ENCODE results near the gene FSHR. TPM values are rescaled to one million over a fixed set of nuclear protein-coding genes. Genes with fewer than 3 reads are reported as not detected.

The FSHR gene
- polyA plus RNA-seq, 1 donor (not counting 4 experiments of a cell fraction or from before 2014, with no cell fraction given), result not detected

DNA sequence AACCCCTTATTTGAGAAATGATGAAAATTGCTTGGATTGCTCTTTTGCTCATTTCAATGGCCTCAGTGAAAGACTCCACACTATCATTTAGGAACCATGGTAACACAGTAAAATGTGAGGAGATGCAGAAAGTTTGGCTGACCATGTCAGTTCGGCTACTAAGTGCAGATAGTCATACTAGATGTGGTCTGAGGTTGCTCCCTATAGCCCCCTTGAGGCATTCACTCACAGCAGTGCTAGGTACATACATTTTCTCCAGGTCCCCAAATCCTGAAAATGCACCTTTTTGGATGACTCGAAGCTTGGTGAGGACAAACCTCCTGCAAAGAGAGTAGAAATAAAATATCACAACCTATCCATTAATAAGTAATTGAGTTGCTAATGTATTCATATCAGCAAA lies 86.3 kb downstream of the FSHR start:
- H3K79me2 ChIP-seq (ENCODE audit: control insufficient read depth, insufficient read depth, low read length), result no peaks in the 10 kb centered on the region
- no peaks in the 10 kb centered on the region for H3K9me3 ChIP-seq (ENCODE audit: control insufficient read depth, low read depth, low read length)
- DNase-seq (ENCODE audit: low read depth, low spot score), result no peak
- TF ChIP-seq, protein P1, sequence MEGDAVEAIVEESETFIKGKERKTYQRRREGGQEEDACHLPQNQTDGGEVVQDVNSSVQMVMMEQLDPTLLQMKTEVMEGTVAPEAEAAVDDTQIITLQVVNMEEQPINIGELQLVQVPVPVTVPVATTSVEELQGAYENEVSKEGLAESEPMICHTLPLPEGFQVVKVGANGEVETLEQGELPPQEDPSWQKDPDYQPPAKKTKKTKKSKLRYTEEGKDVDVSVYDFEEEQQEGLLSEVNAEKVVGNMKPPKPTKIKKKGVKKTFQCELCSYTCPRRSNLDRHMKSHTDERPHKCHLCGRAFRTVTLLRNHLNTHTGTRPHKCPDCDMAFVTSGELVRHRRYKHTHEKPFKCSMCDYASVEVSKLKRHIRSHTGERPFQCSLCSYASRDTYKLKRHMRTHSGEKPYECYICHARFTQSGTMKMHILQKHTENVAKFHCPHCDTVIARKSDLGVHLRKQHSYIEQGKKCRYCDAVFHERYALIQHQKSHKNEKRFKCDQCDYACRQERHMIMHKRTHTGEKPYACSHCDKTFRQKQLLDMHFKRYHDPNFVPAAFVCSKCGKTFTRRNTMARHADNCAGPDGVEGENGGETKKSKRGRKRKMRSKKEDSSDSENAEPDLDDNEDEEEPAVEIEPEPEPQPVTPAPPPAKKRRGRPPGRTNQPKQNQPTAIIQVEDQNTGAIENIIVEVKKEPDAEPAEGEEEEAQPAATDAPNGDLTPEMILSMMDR (optimal IDR thresholded peaks at IDR 0.05 in 1 of 3, IDR thresholded peaks at IDR 0.05 in 1 of 3, conservative IDR thresholded peaks at IDR 0.05 in 1 of 3; ENCODE audit: extremely low read depth in 1 of 3, insufficient read depth in 2 of 3, low read length in 3 of 3), result no peak
- no peak for TF ChIP-seq EZH2 (IDR thresholded peaks at IDR 0.05; ENCODE audit: low read length)
- H3K4me3 ChIP-seq (ENCODE audit: control insufficient read depth in 2 of 3, extremely low read depth in 1 of 3, insufficient read depth in 2 of 3, low read depth in 1 of 3, low read length in 3 of 3), result no peak overlapping the region
- no peak for FAIRE-seq
- dilution Hi-C loops (cut with MboI; ENCODE audit: extremely low pct_ligation_motif_present, low sequenced_read_pairs), result no loop called here
- no peaks in the 10 kb centered on the region for H3K4me1 ChIP-seq (ENCODE audit: control insufficient read depth, extremely low read depth, insufficient read depth, low read length)
- no peaks in the 10 kb centered on the region for H3K36me3 ChIP-seq (ENCODE audit: control insufficient read depth in 2 of 2, extremely low read depth in 1 of 2, insufficient read depth in 2 of 2, low read length in 2 of 2)
- no peaks in the 10 kb centered on the region for H3K27me3 ChIP-seq (ENCODE audit: control insufficient read depth, extremely low read depth, insufficient read depth, low read length)
- H3K9me1 ChIP-seq (ENCODE audit: control insufficient read depth, extremely low read depth, insufficient read depth, low read length), result no peaks in the 10 kb centered on the region
- no peaks in the 10 kb centered on the region for H4K20me1 ChIP-seq (ENCODE audit: control insufficient read depth, extremely low read depth, insufficient read depth, low read length)
- no peak overlapping the region for H3K4me2 ChIP-seq (ENCODE audit: control insufficient read depth, extremely low read depth, insufficient read depth, low read depth, low read length)
- H3K9ac ChIP-seq (ENCODE audit: control insufficient read depth, extremely low read depth, insufficient read depth, low read length), result no peak overlapping the region
- H3K27ac ChIP-seq (ENCODE audit: control insufficient read depth, insufficient read depth, low read length), result no peak overlapping the region
- no peak overlapping the region for H2AFZ ChIP-seq (ENCODE audit: control insufficient read depth, low read length)

DNA sequence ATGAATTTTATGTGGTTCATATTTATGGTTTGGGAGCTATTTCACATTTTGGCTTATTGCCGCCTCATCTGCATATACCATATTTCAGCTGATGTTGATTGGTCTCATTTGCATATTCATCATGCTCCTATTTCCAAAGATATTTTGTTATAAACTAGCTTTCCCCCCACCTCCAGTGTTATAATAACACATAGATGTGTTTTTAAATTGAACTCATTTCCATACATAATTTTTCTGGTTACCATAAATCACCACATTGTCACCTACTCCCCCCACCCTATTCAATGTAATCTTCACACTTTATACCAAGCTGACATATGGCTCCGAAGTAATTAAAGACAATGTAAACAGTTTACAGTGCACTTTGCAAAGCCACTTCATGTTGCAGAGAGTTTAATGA lies 101.2 kb downstream of the FSHR start:
- Histone ChIP-seq H3K79me2 (ENCODE audit: control insufficient read depth, insufficient read depth, low read length) (no peaks in the 10 kb centered on the region), H3K4me2 (ENCODE audit: control insufficient read depth, extremely low read depth, insufficient read depth, low read depth, low read length) (no peak overlapping the region), H4K20me1 (ENCODE audit: control insufficient read depth, extremely low read depth, insufficient read depth, low read length) (no peaks in the 10 kb centered on the region), H3K9ac (ENCODE audit: control insufficient read depth, extremely low read depth, insufficient read depth, low read length) (no peak overlapping the region), H3K27ac (ENCODE audit: control insufficient read depth, insufficient read depth, low read length) (no peak overlapping the region), H3K27me3 (ENCODE audit: control insufficient read depth, extremely low read depth, insufficient read depth, low read length) (no peaks in the 10 kb centered on the region), H3K4me3 (ENCODE audit: control insufficient read depth in 2 of 3, extremely low read depth in 1 of 3, insufficient read depth in 2 of 3, low read depth in 1 of 3, low read length in 3 of 3) (no peak overlapping the region), H3K36me3 (ENCODE audit: control insufficient read depth in 2 of 2, extremely low read depth in 1 of 2, insufficient read depth in 2 of 2, low read length in 2 of 2) (no peaks in the 10 kb centered on the region), H3K9me3 (ENCODE audit: control insufficient read depth, low read depth, low read length) (no peaks in the 10 kb centered on the region), H3K4me1 (ENCODE audit: control insufficient read depth, extremely low read depth, insufficient read depth, low read length) (no peaks in the 10 kb centered on the region), H2AFZ (ENCODE audit: control insufficient read depth, low read length) (no peak overlapping the region), H3K9me1 (ENCODE audit: control insufficient read depth, extremely low read depth, insufficient read depth, low read length) (no peaks in the 10 kb centered on the region)
- dilution Hi-C loops (cut with MboI; ENCODE audit: extremely low pct_ligation_motif_present, low sequenced_read_pairs), result no loop called here
- DNase-seq (ENCODE audit: low read depth, low spot score) (no peak), FAIRE-seq (no peak)
- no peak for TF ChIP-seq EZH2 (IDR thresholded peaks at IDR 0.05; ENCODE audit: low read length)
- TF ChIP-seq, protein P1 (optimal IDR thresholded peaks at IDR 0.05 in 1 of 3, IDR thresholded peaks at IDR 0.05 in 1 of 3, conservative IDR thresholded peaks at IDR 0.05 in 1 of 3; ENCODE audit: extremely low read depth in 1 of 3, insufficient read depth in 2 of 3, low read length in 3 of 3), result no peak
